SK-N-SH treated with all-trans-retinoic acid at 6 μM for 48 hours (cell line): ENCODE measurements around the gene DSCAM.

Experiments
- ARNTL ChIP-seq: fragments of 450-650 bp; formaldehyde crosslinking; IDR thresholded peaks from 2 replicates; pipeline ENCODE4 v1.5.0; 2020; ENCODE audit warnings: low read depth, mild to moderate bottlenecking, moderate library complexity, borderline replicate concordance
- BACH2 ChIP-seq: fragments of 250-450 bp; sonication (Bioruptor Pico); IDR thresholded peaks from 2 replicates; pipeline ENCODE4 v1.9.0; 2021; ENCODE audit warnings: mild to moderate bottlenecking, borderline replicate concordance
- ESRRG ChIP-seq: fragments of 250-450 bp; sonication (Bioruptor Pico); IDR thresholded peaks from 2 replicates; pipeline ENCODE4 v1.6.1; 2021; ENCODE audit warnings: mild to moderate bottlenecking
- GLIS3 ChIP-seq: fragments of 250-450 bp; sonication (Bioruptor Pico); IDR thresholded peaks from 2 replicates; pipeline ENCODE4 v1.5.0; 2020; ENCODE audit warnings: mild to moderate bottlenecking, moderate library complexity
- ZFP30 ChIP-seq: fragments of 450-650 bp; formaldehyde crosslinking; IDR thresholded peaks from 2 replicates; pipeline ENCODE4 v1.5.0; 2022; ENCODE audit warnings: mild to moderate bottlenecking, moderate library complexity
- ZNF565 ChIP-seq: fragments of 450-650 bp; formaldehyde crosslinking; conservative IDR thresholded peaks from 2 replicates; pipeline ENCODE4 v1.5.0; 2020; ENCODE audit warnings: low read depth, mild to moderate bottlenecking, moderate library complexity
- ZNF70 ChIP-seq: fragments of 450-650 bp; formaldehyde crosslinking; IDR thresholded peaks from 2 replicates; pipeline ENCODE4 v1.5.0; 2020; ENCODE audit warnings: mild to moderate bottlenecking, moderate library complexity
- ZNF8 ChIP-seq: fragments of 450-650 bp; formaldehyde crosslinking; IDR thresholded peaks from 2 replicates; pipeline ENCODE4 v1.5.0; 2020; ENCODE audit warnings: mild to moderate bottlenecking, moderate library complexity
- TF ChIP-seq, protein P1 (sequence below): fragments of 250-450 bp; sonication (Bioruptor Pico); IDR thresholded peaks from 2 replicates; pipeline ENCODE4 v1.5.1; 2020; ENCODE audit warnings: low read depth, mild to moderate bottlenecking, moderate library complexity
- TF ChIP-seq, protein P2 (sequence below): fragments of 250-450 bp; sonication (Bioruptor Pico); IDR thresholded peaks from 2 replicates; pipeline ENCODE4 v1.8.0; 2020; ENCODE audit warnings: mild to moderate bottlenecking, moderate library complexity, borderline replicate concordance
- TF ChIP-seq, protein P3 (sequence below): fragments of 250-450 bp; sonication (Bioruptor Pico); IDR thresholded peaks from 2 replicates; pipeline ENCODE4 v1.5.0; 2020; ENCODE audit warnings: mild to moderate bottlenecking, moderate library complexity
- TF ChIP-seq, protein P4 (sequence below): fragments of 250-450 bp; sonication (Bioruptor Pico); IDR thresholded peaks from 2 replicates; pipeline ENCODE4 v1.8.0; 2021; ENCODE audit warnings: low read depth, mild to moderate bottlenecking, moderate library complexity, borderline replicate concordance

DNA sequence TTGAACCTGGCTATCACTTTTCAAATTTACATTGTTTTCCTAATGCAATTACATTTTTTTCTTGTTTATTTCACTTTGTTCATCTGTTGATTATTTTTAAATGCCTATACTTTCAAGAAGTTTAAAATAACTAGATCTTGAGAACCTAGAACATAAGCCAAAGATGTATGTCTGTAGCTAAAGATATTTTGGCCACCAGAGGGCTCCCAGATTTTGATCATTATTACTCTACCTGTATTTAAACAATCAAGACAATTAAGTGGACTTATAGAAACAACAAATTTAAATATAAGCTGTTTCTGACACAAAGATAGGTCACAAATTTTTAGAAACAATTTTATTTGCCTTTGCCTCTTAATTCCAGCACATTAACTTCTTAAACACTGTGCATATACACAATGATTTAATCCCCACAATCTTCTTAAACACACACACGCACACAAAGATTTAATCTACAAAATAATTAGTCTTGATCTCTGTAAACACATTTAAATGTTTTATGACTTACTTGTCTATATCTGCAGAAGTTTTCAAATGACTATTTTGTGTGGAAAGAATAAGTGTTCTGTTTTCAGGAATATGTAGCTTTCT lies 380.0 kb downstream of the DSCAM start:
- TF ChIP-seq, protein P1, sequence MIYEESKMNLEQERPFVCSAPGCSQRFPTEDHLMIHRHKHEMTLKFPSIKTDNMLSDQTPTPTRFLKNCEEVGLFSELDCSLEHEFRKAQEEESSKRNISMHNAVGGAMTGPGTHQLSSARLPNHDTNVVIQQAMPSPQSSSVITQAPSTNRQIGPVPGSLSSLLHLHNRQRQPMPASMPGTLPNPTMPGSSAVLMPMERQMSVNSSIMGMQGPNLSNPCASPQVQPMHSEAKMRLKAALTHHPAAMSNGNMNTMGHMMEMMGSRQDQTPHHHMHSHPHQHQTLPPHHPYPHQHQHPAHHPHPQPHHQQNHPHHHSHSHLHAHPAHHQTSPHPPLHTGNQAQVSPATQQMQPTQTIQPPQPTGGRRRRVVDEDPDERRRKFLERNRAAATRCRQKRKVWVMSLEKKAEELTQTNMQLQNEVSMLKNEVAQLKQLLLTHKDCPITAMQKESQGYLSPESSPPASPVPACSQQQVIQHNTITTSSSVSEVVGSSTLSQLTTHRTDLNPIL (CRISPR knock-in tag): no peak
- TF ChIP-seq, protein P2, sequence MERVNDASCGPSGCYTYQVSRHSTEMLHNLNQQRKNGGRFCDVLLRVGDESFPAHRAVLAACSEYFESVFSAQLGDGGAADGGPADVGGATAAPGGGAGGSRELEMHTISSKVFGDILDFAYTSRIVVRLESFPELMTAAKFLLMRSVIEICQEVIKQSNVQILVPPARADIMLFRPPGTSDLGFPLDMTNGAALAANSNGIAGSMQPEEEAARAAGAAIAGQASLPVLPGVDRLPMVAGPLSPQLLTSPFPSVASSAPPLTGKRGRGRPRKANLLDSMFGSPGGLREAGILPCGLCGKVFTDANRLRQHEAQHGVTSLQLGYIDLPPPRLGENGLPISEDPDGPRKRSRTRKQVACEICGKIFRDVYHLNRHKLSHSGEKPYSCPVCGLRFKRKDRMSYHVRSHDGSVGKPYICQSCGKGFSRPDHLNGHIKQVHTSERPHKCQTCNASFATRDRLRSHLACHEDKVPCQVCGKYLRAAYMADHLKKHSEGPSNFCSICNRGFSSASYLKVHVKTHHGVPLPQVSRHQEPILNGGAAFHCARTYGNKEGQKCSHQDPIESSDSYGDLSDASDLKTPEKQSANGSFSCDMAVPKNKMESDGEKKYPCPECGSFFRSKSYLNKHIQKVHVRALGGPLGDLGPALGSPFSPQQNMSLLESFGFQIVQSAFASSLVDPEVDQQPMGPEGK (CRISPR knock-in tag): no peak
- TF ChIP-seq ZNF565 (CRISPR knock-in tag) (no peak), ESRRG (no peak), ARNTL (CRISPR knock-in tag) (no peak), GLIS3 (CRISPR knock-in tag) (no peak), ZNF8 (no peak), ZFP30 (CRISPR knock-in tag) (no peak), BACH2 (no peak), ZNF70 (CRISPR knock-in tag) (no peak)
- TF ChIP-seq, protein P3, sequence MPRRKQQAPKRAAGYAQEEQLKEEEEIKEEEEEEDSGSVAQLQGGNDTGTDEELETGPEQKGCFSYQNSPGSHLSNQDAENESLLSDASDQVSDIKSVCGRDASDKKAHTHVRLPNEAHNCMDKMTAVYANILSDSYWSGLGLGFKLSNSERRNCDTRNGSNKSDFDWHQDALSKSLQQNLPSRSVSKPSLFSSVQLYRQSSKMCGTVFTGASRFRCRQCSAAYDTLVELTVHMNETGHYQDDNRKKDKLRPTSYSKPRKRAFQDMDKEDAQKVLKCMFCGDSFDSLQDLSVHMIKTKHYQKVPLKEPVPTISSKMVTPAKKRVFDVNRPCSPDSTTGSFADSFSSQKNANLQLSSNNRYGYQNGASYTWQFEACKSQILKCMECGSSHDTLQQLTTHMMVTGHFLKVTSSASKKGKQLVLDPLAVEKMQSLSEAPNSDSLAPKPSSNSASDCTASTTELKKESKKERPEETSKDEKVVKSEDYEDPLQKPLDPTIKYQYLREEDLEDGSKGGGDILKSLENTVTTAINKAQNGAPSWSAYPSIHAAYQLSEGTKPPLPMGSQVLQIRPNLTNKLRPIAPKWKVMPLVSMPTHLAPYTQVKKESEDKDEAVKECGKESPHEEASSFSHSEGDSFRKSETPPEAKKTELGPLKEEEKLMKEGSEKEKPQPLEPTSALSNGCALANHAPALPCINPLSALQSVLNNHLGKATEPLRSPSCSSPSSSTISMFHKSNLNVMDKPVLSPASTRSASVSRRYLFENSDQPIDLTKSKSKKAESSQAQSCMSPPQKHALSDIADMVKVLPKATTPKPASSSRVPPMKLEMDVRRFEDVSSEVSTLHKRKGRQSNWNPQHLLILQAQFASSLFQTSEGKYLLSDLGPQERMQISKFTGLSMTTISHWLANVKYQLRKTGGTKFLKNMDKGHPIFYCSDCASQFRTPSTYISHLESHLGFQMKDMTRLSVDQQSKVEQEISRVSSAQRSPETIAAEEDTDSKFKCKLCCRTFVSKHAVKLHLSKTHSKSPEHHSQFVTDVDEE (CRISPR knock-in tag): no peak
- TF ChIP-seq, protein P4, sequence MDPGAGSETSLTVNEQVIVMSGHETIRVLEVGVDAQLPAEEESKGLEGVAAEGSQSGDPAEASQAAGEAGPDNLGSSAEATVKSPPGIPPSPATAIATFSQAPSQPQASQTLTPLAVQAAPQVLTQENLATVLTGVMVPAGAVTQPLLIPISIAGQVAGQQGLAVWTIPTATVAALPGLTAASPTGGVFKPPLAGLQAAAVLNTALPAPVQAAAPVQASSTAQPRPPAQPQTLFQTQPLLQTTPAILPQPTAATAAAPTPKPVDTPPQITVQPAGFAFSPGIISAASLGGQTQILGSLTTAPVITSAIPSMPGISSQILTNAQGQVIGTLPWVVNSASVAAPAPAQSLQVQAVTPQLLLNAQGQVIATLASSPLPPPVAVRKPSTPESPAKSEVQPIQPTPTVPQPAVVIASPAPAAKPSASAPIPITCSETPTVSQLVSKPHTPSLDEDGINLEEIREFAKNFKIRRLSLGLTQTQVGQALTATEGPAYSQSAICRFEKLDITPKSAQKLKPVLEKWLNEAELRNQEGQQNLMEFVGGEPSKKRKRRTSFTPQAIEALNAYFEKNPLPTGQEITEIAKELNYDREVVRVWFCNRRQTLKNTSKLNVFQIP (CRISPR knock-in tag): no peak
